ENCODE results near the gene ST3GAL4. TPM values are rescaled to one million over a fixed set of nuclear protein-coding genes. Genes with fewer than 3 reads are reported as not detected.

The ST3GAL4 gene
- total RNA-seq, 1 donor from 2014 or later, result 39.2 TPM

GRCh38 chr11:126355926-126356897 lies 726 bp downstream of the ST3GAL4 start:
- TF ChIP-seq CTCF (IDR thresholded peaks at IDR 0.05), result no peak
- Histone ChIP-seq H3K27ac (peak overlapping the region; percentile 83), H3K36me3 (no peaks in the 10 kb centered on the region), H3K9me3 (no peaks in the 10 kb centered on the region), H3K4me1 (peaks cover 53% of the 10 kb centered on the region), H3K27me3 (no peaks in the 10 kb centered on the region), H3K4me3 (peak overlapping the region; percentile 75)
- intact Hi-C loops (cut with DNase I), result no loop called here
- ATAC-seq, result peak; percentile 62
- DNase-seq, result peak; percentile 80

- ATAC-seq (no peak), DNase-seq (peak; percentile 62)
- H3K4me3 ChIP-seq, result peak overlapping the region; percentile 75
- no peak for TF ChIP-seq CTCF (IDR thresholded peaks at IDR 0.05)
- H3K36me3 ChIP-seq, result no peaks in the 10 kb centered on the region
- peak overlapping the region; percentile 83 for H3K27ac ChIP-seq
- H3K9me3 ChIP-seq, result no peaks in the 10 kb centered on the region
- no peaks in the 10 kb centered on the region for H3K27me3 ChIP-seq
- peaks cover 42% of the 10 kb centered on the region for H3K4me1 ChIP-seq
- intact Hi-C loops (cut with DNase I), result no loop called here
These were observed 1.8 kb downstream of the ST3GAL4 start for GRCh38 chr11:126357055-126357962.

GRCh38 chr11:126357969-126358762 lies 2.7 kb downstream of the ST3GAL4 start:
- Histone ChIP-seq H3K36me3 (no peaks in the 10 kb centered on the region), H3K27me3 (no peaks in the 10 kb centered on the region), H3K9me3 (no peaks in the 10 kb centered on the region), H3K4me3 (peak overlapping the region; percentile 75), H3K27ac (peak overlapping the region; percentile 83), H3K4me1 (peaks cover 36% of the 10 kb centered on the region)
- DNase-seq (peak; percentile 52), ATAC-seq (no peak)
- no peak for TF ChIP-seq CTCF (IDR thresholded peaks at IDR 0.05)
- intact Hi-C loops (cut with DNase I), result no loop called here

- Histone ChIP-seq H3K36me3 (no peaks in the 10 kb centered on the region), H3K9me3 (no peaks in the 10 kb centered on the region), H3K4me1 (peaks cover 32% of the 10 kb centered on the region), H3K4me3 (no peak overlapping the region), H3K27me3 (no peaks in the 10 kb centered on the region), H3K27ac (peak overlapping the region; percentile 1)
- no peak for TF ChIP-seq CTCF (IDR thresholded peaks at IDR 0.05)
- ATAC-seq (no peak), DNase-seq (peak; percentile 47)
- intact Hi-C loops (cut with DNase I), result no loop called here
These were observed 3.3 kb downstream of the ST3GAL4 start for GRCh38 chr11:126358763-126359160.

All from upper lobe of right lung (tissue), 1 donor.